ENCODE results near the gene PSMG4. TPM values are rescaled to one million over a fixed set of nuclear protein-coding genes. Genes with fewer than 3 reads are reported as not detected.

Gene PSMG4
- polyA plus RNA-seq, 1 donor (not counting 4 experiments of a cell fraction or from before 2014, with no cell fraction given): 16.3 TPM

DNA sequence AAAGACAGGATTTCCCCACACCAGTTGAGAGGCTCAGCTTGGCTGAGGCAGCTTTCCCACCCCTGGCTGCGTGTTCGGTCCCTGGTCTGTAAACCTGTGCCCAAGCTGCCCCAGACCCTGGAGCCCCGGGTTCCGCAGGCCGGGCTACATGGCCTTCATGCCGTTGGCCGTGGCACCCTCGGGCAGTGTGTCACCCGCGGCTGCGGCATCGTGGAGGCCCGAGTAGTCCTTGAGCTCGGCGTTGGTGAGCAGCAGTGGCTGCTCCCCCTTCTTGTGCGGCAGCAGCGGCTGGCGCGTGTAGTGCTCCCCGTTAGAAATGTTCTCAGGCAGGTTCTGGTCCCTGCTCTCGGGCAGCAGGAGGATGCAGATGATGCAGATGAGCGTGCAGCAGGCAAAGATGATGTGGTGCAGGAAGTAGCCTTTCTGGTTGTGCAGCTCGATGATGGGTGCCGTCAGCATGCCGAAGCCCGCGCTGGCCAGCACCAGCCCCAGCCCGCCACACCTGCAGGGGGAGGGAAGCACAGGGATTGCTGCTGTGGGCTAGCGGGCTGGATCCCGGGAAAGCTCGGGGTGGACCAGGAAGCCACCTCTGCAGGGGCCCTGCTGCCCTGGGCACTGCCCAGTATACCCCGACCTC lies 14.3 kb downstream of the PSMG4 start:
- no peak for FAIRE-seq
- H3K36me3 ChIP-seq (ENCODE audit: control insufficient read depth in 2 of 2, extremely low read depth in 1 of 2, insufficient read depth in 2 of 2, low read length in 2 of 2): peaks cover 19 to 21% of the 10 kb centered on the region in 2 experiments
- H3K9ac ChIP-seq (ENCODE audit: control insufficient read depth, extremely low read depth, insufficient read depth, low read length): no peak overlapping the region

GRCh38 chr6:3273707-3274521 lies 15.2 kb downstream of the PSMG4 start:
- dilution Hi-C loops (cut with MboI; ENCODE audit: extremely low pct_ligation_motif_present, low sequenced_read_pairs): no loop called here
- H3K9ac ChIP-seq (ENCODE audit: control insufficient read depth, extremely low read depth, insufficient read depth, low read length): no peak overlapping the region
- H3K9me3 ChIP-seq (ENCODE audit: control insufficient read depth, low read depth, low read length): no peaks in the 10 kb centered on the region
- no peak for TF ChIP-seq EZH2 (IDR thresholded peaks at IDR 0.05; ENCODE audit: low read length)
- no peak for TF ChIP-seq CTCF (optimal IDR thresholded peaks at IDR 0.05 in 1 of 3, IDR thresholded peaks at IDR 0.05 in 1 of 3, conservative IDR thresholded peaks at IDR 0.05 in 1 of 3; ENCODE audit: extremely low read depth in 1 of 3, insufficient read depth in 2 of 3, low read length in 3 of 3)
- no peaks in the 10 kb centered on the region for H3K4me1 ChIP-seq (ENCODE audit: control insufficient read depth, extremely low read depth, insufficient read depth, low read length)
- no peak overlapping the region for H3K4me2 ChIP-seq (ENCODE audit: control insufficient read depth, extremely low read depth, insufficient read depth, low read depth, low read length)
- no peak overlapping the region for H3K4me3 ChIP-seq (ENCODE audit: control insufficient read depth in 2 of 3, extremely low read depth in 1 of 3, insufficient read depth in 2 of 3, low read depth in 1 of 3, low read length in 3 of 3)
- H4K20me1 ChIP-seq (ENCODE audit: control insufficient read depth, extremely low read depth, insufficient read depth, low read length): peaks cover 4% of the 10 kb centered on the region
- no peaks in the 10 kb centered on the region for H3K9me1 ChIP-seq (ENCODE audit: control insufficient read depth, extremely low read depth, insufficient read depth, low read length)
- no peak overlapping the region for H2AFZ ChIP-seq (ENCODE audit: control insufficient read depth, low read length)
- no peaks in the 10 kb centered on the region for H3K79me2 ChIP-seq (ENCODE audit: control insufficient read depth, insufficient read depth, low read length)
- H3K27ac ChIP-seq (ENCODE audit: control insufficient read depth, insufficient read depth, low read length): no peak overlapping the region
- DNase-seq (ENCODE audit: low read depth, low spot score) (no peak), FAIRE-seq (no peak)
- no peaks in the 10 kb centered on the region for H3K27me3 ChIP-seq (ENCODE audit: control insufficient read depth, extremely low read depth, insufficient read depth, low read length)
- peaks cover 17 to 21% of the 10 kb centered on the region in 2 experiments for H3K36me3 ChIP-seq (ENCODE audit: control insufficient read depth in 2 of 2, extremely low read depth in 1 of 2, insufficient read depth in 2 of 2, low read length in 2 of 2)

More for the DNA sequence above, 14.3 kb downstream of the PSMG4 start:
- Histone ChIP-seq H4K20me1 (ENCODE audit: control insufficient read depth, extremely low read depth, insufficient read depth, low read length) (peaks cover 4% of the 10 kb centered on the region), H3K27me3 (ENCODE audit: control insufficient read depth, extremely low read depth, insufficient read depth, low read length) (no peaks in the 10 kb centered on the region), H3K4me1 (ENCODE audit: control insufficient read depth, extremely low read depth, insufficient read depth, low read length) (no peaks in the 10 kb centered on the region), H3K9me1 (ENCODE audit: control insufficient read depth, extremely low read depth, insufficient read depth, low read length) (no peaks in the 10 kb centered on the region), H3K4me2 (ENCODE audit: control insufficient read depth, extremely low read depth, insufficient read depth, low read depth, low read length) (no peak overlapping the region), H3K27ac (ENCODE audit: control insufficient read depth, insufficient read depth, low read length) (no peak overlapping the region), H3K79me2 (ENCODE audit: control insufficient read depth, insufficient read depth, low read length) (peaks cover under 1% of the 10 kb centered on the region), H3K4me3 (ENCODE audit: control insufficient read depth in 2 of 3, extremely low read depth in 1 of 3, insufficient read depth in 2 of 3, low read depth in 1 of 3, low read length in 3 of 3) (no peak overlapping the region), H2AFZ (ENCODE audit: control insufficient read depth, low read length) (no peak overlapping the region), H3K9me3 (ENCODE audit: control insufficient read depth, low read depth, low read length) (no peaks in the 10 kb centered on the region)
- no peak for DNase-seq (ENCODE audit: low read depth, low spot score)
- dilution Hi-C loops (cut with MboI; ENCODE audit: extremely low pct_ligation_motif_present, low sequenced_read_pairs): no loop called here
- TF ChIP-seq EZH2 (IDR thresholded peaks at IDR 0.05; ENCODE audit: low read length) (no peak), CTCF (optimal IDR thresholded peaks at IDR 0.05 in 1 of 3, IDR thresholded peaks at IDR 0.05 in 1 of 3, conservative IDR thresholded peaks at IDR 0.05 in 1 of 3; ENCODE audit: extremely low read depth in 1 of 3, insufficient read depth in 2 of 3, low read length in 3 of 3) (no peak)
